Islet precursor cell (in vitro differentiated cells): ENCODE data around the gene MAB21L2.

Source experiments
- DNase-seq: peaks from one replicate; pipeline ENCODE4 v3.0.0-alpha.2; 2018

The MAB21L2 gene

DNA sequence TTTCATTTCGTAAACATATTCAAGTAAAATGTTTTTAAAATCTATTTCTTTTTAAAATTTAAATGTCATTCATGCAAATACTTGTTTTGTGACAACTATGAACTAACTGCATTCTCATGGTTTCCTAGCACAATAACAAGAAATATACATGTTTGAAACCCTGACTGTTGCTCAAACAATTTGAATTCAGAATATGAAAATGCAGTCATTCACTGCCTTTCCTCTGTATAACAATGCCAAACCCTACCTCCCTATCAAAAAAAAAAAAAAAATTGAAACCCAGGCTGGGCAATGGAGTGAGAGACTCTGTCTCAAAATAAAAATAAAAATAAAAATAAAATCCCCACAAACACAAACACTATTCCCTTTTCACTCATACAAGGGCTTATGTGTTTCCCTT, 42.1 kb downstream of the MAB21L2 start:
- no peak for DNase-seq

GRCh38 chr4:150625033-150625432, 43.1 kb downstream of the MAB21L2 start:
- no peak for DNase-seq

- no peak for DNase-seq
Measured at GRCh38 chr4:150628073-150628472, 46.1 kb downstream of the MAB21L2 start.

DNA sequence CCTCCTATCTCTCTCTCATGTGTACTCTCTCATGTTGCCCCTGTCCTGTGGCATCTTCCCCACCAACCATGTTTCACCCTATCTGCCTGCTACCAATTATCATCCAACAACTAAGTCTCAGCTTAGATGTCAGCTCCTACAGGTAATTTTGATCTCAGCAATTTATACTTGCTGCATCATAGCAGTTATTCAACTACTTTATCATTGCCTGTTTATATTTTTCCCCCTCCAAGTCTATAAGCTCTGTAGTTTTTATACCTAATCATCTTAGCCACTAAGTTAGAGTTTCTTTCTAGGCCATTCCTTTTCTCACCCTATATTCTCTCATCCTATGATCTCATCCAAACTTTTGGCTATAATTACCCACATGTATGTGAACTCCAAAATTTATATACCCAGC, 50.7 kb downstream of the MAB21L2 start:
- no peak for DNase-seq
